ENCODE measurements around the gene KRTAP8-1. TPM values are rescaled to one million over a fixed set of nuclear protein-coding genes. Genes with fewer than 3 reads are reported as not detected.

The KRTAP8-1 gene
- total RNA-seq, 4 donors from 2014 or later = 40.1 TPM; not detected in 3

DNA sequence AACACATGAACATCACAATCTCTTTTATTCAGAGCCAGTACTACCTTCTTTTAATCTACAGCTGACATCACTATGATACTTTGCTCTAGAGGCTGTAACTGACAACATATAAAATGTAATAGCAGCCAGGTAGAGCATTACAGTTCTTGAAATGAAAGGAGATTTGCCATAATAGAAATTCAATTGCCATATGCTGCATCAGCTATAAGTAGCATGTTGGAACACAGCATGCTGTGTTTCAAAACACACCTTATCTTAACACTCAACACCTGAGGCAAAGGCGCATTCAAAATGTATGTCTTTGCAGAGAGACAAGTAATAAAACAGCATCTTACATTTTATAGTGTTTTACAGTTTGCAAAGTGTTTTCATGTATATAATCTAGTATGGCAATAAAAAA, 33.8 kb downstream of the KRTAP8-1 start:
- no peak for DNase-seq (ENCODE audit: low spot score in 2 of 2)
- intact Hi-C loops (cut with DNase I; ENCODE audit: low total_unique reads) = no loop called here
- H3K4me3 ChIP-seq (ENCODE audit: low read depth, poor library complexity, severe bottlenecking) = no peak overlapping the region
- WGBS, 2 donors = 44 to 66% methylated on average over 1 of the region's 1 CpG
- TF ChIP-seq, protein P1, sequence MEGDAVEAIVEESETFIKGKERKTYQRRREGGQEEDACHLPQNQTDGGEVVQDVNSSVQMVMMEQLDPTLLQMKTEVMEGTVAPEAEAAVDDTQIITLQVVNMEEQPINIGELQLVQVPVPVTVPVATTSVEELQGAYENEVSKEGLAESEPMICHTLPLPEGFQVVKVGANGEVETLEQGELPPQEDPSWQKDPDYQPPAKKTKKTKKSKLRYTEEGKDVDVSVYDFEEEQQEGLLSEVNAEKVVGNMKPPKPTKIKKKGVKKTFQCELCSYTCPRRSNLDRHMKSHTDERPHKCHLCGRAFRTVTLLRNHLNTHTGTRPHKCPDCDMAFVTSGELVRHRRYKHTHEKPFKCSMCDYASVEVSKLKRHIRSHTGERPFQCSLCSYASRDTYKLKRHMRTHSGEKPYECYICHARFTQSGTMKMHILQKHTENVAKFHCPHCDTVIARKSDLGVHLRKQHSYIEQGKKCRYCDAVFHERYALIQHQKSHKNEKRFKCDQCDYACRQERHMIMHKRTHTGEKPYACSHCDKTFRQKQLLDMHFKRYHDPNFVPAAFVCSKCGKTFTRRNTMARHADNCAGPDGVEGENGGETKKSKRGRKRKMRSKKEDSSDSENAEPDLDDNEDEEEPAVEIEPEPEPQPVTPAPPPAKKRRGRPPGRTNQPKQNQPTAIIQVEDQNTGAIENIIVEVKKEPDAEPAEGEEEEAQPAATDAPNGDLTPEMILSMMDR (IDR thresholded peaks at IDR 0.05) = no peak
- TF ChIP-seq POLR2A (IDR thresholded peaks at IDR 0.05) = no peak

DNA sequence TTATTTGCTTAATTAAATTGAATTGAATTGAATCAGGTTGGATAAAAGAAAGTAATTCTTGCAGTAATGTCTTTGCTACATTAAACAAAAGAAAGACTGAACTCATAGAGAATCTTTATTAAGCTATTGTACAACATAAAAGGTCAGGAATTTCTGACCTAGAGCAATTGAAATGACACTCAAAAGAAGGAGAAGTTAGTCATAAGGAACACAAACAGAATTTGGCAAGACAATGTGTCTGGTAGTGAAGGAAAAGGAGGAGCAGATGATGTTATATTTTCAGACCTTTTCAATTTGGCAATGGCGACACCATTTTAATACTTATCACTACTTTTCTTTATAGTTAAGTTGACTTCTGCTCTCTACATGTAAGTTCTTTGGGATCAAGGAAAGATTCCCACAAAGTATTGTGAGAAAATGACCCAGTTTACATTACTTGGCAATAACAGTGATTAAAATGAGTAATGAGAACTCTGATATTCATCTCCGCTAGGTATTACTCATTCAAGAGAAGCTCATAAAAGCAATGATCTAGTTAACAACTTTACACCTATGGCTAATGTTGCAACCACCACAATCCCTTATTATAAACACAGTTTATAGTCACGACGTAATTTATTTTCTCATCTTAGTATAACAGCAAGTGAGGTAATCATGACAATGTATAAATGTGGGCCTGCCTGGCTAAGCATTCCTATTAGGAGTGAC, 43.2 kb downstream of the KRTAP8-1 start:
- intact Hi-C loops (cut with DNase I; ENCODE audit: low total_unique reads) = no loop called here
- WGBS, 2 donors = 51 to 67% methylated on average over 4 of the region's 4 CpGs
- H3K4me3 ChIP-seq (ENCODE audit: low read depth, poor library complexity, severe bottlenecking) = no peak overlapping the region
- no peak for TF ChIP-seq POLR2A (IDR thresholded peaks at IDR 0.05)
- TF ChIP-seq, protein P1 (IDR thresholded peaks at IDR 0.05) = no peak
- no peak for DNase-seq (ENCODE audit: low spot score in 2 of 2)

Other genes starting within 250 kb of the KRTAP8-1 start
- not detected for gene KRTAP22-2, start 222.9 kb downstream of the KRTAP8-1 start, total RNA-seq
- gene KRTAP6-3, start 220.8 kb downstream of the KRTAP8-1 start, total RNA-seq = not detected
- not detected for gene KRTAP6-2, start 214.4 kb downstream of the KRTAP8-1 start, total RNA-seq
- gene KRTAP22-1, start 212.2 kb downstream of the KRTAP8-1 start, total RNA-seq = not detected
- 10 to 100 TPM in 1 of 4 donors, not detected in 3; 14.9 TPM for gene KRTAP6-1, start 199.3 kb downstream of the KRTAP8-1 start, total RNA-seq
- not detected for gene KRTAP20-1, start 196.8 kb downstream of the KRTAP8-1 start, total RNA-seq
- not detected for gene KRTAP20-4, start 192.6 kb downstream of the KRTAP8-1 start, total RNA-seq
- 10 to 100 TPM in 1 of 4 donors, 1 to 10 TPM in 1, not detected in 2; 3.2 to 12.9 TPM for gene KRTAP20-2, start 178.1 kb downstream of the KRTAP8-1 start, total RNA-seq
- gene KRTAP20-3, start 170.4 kb downstream of the KRTAP8-1 start, total RNA-seq = not detected
- not detected for gene KRTAP21-3, start 94.5 kb downstream of the KRTAP8-1 start, total RNA-seq
- gene KRTAP21-2, start 66.0 kb downstream of the KRTAP8-1 start, total RNA-seq = 1 to 10 TPM in 1 of 4 donors, not detected in 3; 1.7 TPM
- gene KRTAP21-1, start 57.8 kb downstream of the KRTAP8-1 start, total RNA-seq = not detected
- gene KRTAP7-1, start 16.5 kb upstream of the KRTAP8-1 start, total RNA-seq = 10 to 100 TPM in 1 of 4 donors, 1 to 10 TPM in 2, not detected in 1; 1.3 to 22.2 (median 4.4) TPM
- gene KRTAP11-1, start 68.3 kb upstream of the KRTAP8-1 start, total RNA-seq = 10 to 100 TPM in 1 of 4 donors, 1 to 10 TPM in 2, not detected in 1; 2.5 to 71.2 (median 3.2) TPM
- not detected for gene KRTAP19-8, start 225.2 kb upstream of the KRTAP8-1 start, total RNA-seq